GM21381 (cell line): Measurements from ENCODE around the gene TEKT2.

Experiments
- ATAC-seq: cut with Tn5 transposase; IDR thresholded peaks from one replicate; pipeline ENCODE4 v1.9.1; 2021; ENCODE audit warnings: mild to moderate bottlenecking, moderate library complexity; ENCODE audit not compliant: unreplicated experiment

TEKT2 gene, protein sequence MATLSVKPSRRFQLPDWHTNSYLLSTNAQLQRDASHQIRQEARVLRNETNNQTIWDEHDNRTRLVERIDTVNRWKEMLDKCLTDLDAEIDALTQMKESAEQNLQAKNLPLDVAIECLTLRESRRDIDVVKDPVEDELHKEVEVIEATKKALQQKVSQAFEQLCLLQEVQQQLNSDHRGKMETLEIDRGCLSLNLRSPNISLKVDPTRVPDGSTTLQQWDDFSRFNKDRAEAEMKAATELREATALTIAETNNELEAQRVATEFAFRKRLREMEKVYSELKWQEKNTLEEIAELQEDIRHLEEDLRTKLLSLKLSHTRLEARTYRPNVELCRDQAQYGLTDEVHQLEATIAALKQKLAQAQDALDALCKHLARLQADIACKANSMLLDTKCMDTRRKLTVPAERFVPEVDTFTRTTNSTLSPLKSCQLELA

DNA sequence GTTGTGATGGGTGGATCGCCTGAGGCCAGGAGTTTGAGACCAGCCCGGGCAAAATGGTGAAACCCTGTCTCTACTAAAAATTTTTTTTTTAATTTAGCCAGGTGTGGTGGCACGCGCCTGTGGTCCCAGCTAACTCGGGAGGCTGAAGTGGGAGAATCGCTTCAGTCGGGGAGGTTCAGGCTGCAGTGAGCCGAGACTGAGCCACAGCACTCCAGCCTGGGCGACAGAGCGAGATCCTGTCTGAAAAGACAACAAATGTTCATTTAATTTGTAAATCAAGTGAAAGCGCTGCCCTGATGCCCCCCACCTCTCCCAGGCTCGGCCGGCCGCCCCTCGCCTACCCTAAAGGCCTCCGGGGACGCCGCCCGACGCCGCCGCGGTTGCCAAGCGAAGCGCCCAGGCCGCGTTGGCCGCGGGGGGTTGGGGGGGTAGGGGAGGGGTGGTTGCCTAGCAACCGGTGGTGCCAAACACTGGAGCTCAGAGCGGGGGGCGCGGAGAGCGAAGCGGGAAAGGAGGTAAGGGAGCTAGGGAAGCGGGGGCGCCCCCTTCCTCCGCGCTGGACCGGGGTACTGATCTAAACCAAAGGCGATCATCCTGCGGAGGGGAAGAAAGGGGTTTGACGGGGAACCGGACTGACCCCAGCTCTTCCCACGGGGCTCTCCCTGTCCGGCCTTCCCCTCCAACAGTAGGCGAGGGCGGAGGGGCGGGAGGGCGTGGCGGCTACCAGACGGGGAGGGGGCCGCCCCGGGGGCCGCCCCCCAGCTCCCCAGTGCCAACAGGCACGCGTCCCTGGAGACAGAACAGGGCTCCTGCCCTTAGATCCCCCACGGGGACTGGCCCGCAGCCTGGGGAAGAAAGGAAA lies at the start of gene TEKT2:
Gene TEKT2 (plus strand): TSS at position 460 of the 862 bp plus-strand sequence. CDS start 828 bp downstream, outside the sequence.
- no peak for ATAC-seq

DNA sequence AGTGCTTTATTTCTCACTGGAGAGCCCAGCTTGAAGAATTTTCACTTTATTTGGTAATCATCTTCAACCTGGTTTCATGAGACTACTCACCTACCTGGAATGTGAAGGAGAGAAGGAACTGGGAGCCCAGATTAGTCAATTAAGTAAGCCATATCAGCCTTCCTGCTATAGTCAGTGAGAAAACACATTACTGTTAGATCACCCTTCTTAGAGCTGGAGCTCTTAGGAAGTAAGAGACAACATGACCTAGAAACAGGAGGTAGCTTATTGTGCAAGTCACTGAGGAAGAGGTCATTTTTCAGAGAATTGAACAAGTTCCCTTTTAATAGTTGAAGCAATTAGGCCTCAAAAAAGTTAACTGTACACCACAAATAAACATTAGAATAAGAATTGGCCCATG lies 49.2 kb upstream of the TEKT2 start:
- no peak for ATAC-seq

DNA sequence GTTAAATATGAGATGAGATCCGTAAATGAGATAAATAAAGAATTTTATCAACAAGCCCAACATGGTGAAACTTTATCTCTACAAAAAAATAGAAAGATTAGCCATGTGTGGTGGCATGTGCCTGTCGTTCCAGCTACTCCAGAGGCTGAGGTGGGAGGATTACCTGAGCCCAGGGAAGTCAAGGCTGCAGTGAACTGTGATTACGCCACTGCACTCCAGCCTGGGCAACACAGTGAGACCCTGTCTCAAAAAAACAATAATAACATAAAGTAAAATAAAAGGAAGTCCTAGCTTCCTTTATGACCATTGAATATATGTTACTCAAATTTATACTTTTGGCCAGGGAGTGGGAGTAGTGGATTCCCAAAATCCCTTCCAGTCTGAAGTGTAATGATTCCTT lies 48.7 kb upstream of the TEKT2 start:
- no peak for ATAC-seq

DNA sequence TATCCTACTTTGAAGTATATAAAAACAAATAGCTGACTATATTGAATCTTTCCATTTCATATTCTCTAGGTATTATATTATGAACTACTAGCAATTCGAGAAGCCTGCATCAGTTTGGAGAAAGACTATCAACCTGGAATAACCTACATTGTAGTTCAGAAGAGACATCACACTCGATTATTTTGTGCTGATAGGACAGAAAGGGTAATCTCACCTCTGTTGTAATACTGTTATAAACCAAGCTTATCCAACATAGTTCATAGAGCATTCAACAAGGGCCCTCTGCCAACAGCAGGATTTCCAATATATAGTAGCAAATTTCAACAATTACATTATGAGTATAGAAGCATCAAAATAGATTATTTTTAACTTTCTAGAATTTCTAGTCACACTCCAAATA lies 43.7 kb upstream of the TEKT2 start:
- ATAC-seq = no peak

DNA sequence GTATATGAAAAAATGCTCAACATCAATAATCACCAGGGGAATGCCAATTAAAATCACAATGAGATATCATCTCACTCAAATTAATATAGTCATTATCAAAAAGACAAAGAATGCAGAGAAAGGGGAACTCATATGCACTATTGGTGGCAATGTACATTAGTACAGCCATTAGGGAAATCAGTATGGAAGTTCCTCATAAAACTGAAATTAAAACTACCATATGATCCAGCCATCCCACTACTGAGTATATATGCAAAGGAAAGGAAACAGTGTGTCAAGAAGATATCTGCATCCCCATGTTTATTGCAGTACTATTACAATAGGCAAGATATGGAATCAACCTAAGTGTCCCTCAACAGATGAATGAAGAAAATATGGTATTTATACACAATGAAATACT lies 32.1 kb upstream of the TEKT2 start:
- ATAC-seq = no peak

DNA sequence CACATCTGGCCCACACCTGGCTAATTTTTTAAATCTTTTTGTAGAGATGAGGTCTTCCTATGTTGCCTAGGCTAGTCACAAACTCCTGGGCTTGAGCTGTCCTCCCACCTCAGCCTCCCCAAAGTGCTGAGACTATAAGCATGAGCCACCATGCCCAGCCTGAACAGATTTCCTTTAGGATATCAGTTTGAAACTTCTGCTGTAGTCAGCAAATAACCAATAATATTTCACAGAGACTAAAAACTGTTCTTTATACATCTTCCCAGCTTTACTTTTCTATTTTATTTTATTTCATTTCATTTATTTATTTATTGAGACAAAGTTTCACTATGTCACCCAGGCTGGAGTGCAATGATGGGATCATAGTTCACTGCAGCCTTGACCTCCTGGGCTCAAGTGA lies 29.9 kb upstream of the TEKT2 start:
- ATAC-seq = no peak

DNA sequence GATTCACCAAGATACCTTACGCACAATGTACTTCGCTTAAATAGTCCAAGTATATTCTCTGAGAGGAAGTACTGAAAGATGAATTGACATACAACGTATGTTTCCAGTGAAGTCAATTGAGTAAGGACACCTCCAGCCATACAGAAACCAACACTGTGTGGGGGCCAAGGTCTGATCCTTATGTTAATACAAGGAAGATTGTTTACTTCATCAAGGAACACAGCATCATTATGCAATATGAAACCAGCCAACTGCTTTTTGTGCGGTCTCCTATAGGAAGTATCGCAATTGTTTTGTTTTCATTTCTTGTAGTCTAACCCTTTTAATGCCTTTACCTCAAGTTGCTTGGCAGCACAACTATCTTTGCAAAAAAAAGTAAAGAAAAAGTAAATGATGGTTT lies 28.2 kb upstream of the TEKT2 start:
- no peak for ATAC-seq

DNA sequence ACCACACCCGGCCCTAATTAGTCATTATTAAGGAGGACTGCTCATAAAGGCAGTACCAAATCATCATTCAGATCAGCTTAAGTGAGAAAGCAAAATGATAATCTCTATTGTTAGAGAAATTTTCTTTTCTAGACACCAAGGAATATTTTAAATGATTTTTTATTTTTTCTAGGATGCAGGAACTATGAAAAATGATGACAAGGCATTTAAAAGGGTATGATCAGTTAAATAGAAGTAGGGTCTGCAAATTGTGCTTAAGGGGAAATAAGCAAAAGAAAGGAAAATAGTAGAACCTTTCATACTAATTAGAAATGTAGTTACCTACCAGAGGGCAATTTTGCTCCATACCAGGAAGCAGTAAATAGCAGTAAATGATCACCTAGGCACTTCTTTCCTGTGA lies 21.6 kb upstream of the TEKT2 start:
- no peak for ATAC-seq

DNA sequence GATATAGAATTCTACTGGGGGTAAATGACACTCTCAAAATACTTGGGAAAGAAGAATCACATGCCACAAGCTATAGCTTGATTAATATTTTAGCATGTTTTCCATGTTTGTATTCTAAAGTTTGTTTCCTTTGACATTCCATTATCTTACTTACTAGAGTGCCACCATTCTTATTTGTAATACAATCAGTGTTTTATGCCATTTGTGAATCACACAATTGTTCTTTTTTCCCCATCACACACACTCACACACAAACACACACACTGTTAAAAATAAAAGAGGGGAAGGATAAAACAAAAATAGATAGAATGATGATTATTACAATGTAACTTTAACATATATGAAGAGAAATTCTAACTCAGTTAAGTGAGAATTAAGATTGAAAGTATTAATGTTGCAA lies 16.0 kb upstream of the TEKT2 start:
- ATAC-seq = no peak

DNA sequence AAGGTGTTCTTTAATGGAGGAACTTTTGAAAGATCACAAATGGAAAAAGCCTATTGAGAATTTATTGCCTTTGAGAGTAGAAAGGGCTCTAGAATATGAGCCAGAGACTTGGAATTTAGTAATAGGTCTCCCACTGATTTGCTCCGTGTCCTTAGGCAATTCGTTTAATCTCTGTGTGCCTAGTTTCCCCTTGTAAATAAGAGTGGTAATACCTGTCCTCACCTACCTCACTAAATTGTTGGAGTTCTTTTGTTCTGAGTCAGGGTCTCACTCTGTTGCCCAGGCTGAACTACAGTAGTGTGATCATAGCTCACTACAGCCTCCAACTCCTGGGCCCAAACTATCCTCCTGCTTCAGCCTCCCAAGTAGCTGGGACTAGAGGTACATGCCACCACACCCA lies 15.0 kb upstream of the TEKT2 start:
- ATAC-seq = no peak

DNA sequence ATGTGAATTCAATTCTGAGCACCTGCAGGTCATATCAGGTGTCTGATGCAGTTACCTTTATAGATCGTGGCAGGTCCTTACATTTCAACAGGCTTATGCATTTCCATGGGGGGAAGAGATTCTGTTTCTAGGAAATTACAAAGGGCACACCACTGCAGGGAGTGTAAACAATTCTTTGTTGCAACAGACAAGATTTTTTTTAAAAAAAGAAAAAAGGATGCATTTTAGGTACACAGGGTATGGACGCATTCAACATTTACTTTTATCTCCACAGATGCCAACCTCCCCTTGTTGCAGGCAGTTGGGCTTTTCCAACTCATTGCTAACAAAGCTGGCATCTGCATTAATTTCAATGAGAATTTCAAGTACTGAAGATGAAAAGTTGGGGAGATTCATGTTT lies 13.5 kb upstream of the TEKT2 start:
- no peak for ATAC-seq

DNA sequence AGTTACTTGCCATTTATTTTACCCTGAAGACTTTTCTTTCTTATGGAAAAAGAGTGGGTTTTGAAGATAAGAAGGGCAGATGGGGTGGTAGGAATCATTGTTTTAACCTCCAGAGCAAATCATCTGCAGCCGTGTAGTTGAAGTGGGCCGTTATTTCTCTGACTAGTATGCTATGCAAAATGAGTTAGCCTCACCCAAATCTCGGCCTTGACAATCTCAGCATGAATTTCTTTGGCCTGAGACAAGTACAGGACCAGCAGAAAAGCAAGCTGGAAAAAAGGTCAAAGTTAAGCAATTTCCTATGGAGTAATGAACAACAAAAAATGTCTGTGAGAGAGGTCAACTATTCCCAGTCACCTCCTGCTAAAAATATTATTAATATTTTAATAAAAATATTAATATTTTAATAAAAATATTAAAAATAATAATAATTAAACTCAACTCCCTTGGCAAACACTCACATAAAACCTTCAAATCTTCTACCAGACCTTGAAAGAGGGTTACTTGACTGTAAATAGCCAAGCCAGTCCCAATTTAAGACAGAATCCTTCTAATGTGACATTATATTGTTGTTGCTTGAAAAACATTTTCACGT lies 6.8 kb upstream of the TEKT2 start:
- no peak for ATAC-seq

DNA sequence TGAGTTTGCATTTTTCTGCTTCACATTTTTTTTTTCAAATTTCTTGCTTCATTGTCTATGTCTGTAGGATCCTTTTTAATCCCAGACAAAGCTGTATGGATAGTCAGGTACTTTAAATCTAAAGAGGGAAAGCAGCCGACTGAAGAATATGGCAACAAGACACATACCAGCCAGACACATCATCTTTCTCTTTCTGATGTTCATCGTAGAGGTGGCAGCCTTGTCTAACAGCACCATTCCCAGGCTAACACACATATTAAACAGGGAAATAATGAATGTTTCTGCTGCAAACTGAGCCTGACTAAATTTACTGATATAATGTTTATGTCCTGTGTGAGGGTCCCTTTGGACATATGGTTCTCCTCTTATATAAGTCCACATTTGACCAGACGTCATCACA lies 3.7 kb upstream of the TEKT2 start:
- no peak for ATAC-seq

DNA sequence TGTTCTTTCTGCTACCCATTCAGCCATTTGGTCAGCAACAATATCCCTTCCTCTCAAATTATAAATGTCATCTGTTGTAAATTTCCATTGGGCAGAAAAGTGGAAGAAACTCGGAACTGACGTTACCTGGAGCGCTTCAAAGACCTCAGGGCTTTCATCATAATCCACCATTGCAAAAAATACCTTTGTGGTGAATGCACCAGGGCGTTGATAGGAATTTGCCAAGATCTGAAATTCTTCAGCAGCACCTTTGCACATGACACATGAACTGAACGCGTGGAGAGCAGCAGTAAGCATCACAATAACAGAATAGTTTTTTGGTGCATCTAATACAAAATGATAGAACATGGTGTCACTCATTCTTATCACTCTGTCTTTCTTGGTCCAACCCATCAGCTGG lies 3.1 kb upstream of the TEKT2 start:
- ATAC-seq = no peak

DNA sequence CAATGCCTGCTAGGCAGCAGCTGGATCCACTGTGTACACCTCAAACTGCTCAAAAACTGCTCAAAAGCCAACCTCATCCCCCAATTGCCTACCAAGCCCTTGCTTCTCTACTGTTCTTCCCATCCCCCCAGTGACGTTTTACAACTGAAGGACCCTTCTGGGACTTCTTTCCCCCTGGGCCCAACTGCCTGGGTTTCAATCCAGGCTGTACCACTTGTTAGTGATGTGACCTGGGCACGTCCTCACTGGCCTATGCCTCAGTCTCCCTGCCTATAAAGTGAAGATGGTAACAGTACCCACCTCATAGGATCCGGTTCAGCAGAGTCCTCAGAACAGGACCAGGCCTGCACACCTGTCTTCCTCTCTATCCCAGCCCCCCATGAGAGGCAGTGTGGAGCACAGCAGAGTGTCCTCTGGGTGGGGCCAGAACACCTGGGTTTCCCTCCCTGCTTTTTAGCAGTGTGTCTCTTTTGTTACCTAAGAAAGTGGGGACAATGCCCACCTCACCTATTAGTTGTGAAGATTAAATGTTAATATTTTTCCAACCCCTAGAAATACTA lies 1.9 kb upstream of the TEKT2 start:
- ATAC-seq = no peak

DNA sequence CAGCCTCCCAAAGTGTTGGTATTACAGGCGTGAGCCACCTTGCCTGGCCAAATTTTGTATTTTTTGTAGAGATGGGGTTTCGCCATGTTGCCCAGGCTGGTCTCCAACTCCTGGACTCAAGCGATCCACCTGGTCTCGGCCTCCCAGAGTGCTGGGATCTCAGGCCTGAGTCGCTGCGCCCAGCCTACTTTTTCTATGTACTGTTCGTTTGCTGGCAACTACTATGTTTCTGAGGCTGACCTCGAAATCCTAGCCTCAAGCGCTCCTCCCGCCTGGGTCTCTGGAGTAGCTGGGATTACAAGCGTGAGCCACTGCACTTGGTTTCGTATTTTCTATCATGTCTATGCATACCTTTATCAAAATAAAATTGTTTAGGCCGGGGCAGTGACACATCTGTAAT lies 675 bp upstream of the TEKT2 start:
- ATAC-seq = no peak

DNA sequence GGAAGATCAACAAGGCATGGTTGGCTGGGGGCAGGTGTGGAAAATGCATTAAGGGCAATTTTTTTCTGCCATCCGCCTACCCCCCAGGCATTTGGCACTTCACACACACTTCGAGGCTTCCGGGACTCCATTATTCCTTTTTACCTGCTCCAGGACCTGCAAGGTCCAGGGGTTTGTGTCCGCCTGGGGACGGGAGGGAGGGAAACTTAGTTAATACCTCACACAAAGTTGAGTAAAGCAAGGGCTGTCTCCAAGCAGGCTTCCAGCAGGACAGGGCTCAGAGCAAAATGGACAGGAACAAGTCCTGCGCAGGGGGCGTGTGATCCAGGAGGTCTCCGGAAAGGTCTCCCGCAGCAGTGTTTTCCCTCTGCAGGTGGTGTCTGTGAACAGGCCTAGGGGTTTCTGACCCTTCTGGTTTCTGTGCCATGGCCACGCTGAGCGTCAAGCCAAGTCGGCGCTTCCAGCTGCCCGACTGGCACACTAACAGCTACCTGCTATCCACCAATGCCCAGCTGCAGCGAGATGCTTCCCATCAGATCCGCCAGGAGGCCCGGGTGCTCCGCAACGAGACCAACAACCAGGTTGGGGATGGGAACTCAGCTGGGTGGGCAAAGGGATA lies 712 bp downstream of the TEKT2 start:
- ATAC-seq = no peak

DNA sequence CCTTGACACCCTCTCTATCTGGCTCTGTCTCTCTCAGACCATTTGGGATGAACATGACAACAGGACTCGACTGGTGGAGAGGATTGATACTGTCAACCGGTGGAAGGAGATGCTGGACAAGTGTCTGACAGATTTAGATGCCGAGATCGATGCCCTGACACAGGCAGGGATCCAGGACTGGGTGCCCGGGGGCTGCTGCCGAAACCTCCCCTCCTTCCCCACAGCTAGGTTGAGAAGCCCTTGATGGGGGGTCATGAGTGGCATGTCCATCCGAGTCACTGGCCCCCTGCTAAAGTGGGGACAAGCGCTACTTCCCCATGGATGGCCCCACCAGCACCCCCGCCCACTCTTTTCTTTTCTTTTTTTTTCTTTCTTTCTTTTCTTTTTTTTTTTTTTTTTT lies 1.2 kb downstream of the TEKT2 start:
- no peak for ATAC-seq

DNA sequence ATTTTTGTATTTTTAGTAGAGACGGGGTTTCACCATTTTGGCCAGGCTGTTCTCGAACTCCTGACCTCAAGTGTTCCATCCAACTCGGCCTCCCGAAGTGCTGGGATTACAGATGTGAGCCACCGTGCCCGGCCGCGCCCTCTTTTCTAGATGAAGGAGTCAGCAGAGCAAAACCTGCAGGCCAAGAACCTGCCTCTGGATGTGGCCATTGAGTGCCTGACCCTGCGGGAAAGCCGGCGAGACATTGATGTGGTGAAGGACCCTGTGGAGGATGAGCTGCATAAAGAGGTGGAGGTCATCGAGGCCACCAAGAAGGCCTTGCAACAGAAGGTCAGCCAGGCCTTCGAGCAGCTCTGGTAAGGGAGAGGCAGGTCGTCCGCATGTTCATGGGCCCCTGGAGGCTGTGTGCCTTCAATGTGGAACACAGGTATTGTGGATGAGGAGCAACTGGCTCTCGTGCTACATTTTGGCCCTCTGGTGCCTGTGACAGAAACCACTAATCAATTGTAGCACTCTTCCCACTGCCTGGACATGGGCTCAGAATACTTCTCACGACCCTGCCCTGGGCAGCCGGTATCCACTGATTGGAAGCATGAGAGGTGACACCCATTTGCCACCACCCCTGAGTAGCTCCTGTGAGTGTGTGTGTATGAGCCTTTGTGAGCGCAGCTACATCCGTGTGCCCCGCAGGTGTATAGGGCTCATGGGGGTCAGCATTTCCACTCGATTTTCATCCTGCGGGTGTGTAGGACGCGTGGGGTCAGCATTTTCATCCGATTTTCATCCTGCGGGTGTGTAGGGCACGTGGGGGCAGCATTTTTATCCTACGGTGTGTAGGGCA lies 2.0 kb downstream of the TEKT2 start:
- ATAC-seq = no peak
